ENCODE results near the gene AKT3.

GRCh38 chr1:243890576-243890975, 40.5 kb upstream of the AKT3 start:
- no peak for TF ChIP-seq CTCF (IDR thresholded peaks at IDR 0.05)
- no peak for TF ChIP-seq EZH2 (IDR thresholded peaks at IDR 0.05)
- no peak for TF ChIP-seq EZH2phosphoT487 (IDR thresholded peaks at IDR 0.05)

Measured in neural progenitor cell (in vitro differentiated cells).